Measurements from ENCODE around the gene SLC15A4. TPM values are rescaled to one million over a fixed set of nuclear protein-coding genes. Genes with fewer than 3 reads are reported as not detected.
"Not testable (repeated sequence)": the region's sequence is repeated elsewhere in the genome, so short reads cannot be mapped to it uniquely, and the experiment has no call there.

The SLC15A4 gene
- total RNA-seq, 1 donor from 2014 or later, result 39.5 TPM

GRCh38 chr12:128814411-128815261 lies 9.1 kb downstream of the SLC15A4 start:
- DNase-seq, result no peak

DNA sequence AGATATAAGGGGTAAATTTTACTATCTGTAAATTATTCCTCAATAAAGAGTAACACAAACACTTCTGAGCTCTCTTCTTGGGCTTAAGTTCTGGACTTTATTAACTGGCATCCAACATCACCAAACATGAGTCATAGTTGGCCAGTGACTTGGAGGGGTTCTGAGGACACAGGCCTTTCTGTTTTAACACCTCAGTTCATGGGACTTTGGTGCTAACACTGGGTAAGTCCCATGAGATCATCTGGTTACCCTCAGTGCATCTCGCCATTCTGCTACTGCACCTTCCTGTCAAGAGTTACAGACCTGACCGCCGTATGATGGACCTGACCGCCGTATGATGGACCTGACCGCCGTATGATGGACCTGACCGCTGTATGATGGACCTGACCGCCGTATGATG lies 9.9 kb downstream of the SLC15A4 start:
- no peak for DNase-seq

GRCh38 chr12:128813392-128813791 lies 10.4 kb downstream of the SLC15A4 start:
- no peak for DNase-seq

DNA sequence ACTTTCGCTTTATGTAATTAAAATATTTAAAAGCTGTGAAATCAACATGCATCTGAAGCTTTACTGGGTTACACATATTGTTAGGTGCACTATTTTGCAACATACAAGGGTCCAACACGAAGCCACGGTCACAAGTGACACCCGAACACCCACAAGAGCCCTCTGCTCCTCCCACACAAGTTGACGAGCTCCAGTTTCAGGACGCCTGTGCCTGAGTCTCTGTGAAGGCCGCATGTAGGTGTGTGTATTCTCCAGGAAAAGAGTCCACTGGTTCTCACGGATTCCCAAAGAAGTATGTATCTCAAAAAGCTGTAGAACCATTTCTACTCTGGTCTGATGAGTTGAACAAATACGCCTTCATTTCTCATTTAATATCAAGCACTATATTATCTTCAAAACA lies 12.0 kb downstream of the SLC15A4 start:
- DNase-seq, result no peak

DNA sequence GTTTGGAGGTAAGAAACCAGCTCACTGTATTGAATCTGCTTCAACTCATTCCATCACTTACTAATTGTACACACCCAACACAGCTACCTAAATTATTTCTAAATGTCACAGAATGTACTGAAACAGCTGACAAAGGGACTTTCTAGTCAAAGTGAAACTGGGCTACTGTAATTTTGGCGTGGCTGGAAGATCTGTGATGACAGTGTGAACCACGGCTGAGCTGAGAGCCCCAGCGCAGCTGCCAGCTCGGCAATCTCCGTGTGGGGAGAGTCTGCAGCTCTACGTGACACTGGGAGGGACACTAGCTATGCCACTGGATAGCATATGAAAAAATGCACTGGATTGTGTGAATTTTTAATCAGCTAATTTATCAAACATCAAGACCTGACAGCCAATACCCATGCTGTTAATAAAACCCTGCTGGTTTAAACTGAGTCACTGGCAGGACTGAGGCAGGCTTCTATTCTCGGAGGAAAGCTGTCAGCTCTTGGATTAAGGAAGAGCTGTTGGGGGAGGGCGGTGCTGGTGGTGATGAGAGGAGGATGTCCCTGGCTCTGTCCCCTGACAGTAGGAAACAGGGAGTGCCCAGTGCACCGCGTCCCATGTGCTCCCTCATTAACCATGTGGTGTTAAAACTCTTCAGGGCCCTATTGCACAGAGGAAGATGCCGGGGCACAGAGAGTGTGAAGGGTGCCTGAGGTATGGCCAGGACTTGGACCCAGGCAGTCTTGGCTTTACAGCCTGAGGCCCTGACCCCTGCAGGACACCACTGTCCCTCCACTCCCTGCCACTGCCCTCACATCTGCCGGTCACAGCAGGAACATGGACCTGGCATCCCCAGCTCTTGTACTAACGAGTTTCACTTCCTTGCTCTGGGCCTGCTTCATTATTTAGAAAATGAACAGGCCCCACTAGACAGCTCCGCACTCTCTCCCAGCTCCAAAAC lies 13.3 kb downstream of the SLC15A4 start:
- DNase-seq, result peak; percentile 67

DNA sequence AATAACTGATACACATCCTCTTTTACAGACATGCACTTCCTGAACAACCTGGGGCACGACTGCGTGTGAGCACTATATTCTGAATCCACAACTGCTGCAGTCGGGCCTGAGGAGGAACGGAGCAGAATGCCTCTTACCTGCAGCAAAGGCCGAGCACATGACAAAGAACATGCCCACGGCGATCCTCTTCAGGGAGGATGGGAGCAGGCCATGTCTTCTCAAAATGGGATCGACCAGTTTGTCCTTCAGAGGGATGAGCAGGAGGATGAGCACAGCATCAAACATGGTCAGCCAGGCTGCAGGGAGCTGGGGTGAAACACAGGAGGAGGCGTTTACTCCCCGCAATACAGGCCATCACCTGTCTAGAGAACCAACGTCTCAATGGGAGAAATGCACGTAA lies 15.1 kb downstream of the SLC15A4 start:
- no peak for DNase-seq

- peak; percentile 44 for DNase-seq
Observed at GRCh38 chr12:128807161-128807724, 16.5 kb downstream of the SLC15A4 start.

- DNase-seq, result no peak
Observed at GRCh38 chr12:128806573-128806972, 17.2 kb downstream of the SLC15A4 start.

GRCh38 chr12:128805406-128805805 lies 18.4 kb downstream of the SLC15A4 start:
- not testable (repeated sequence) for DNase-seq

DNA sequence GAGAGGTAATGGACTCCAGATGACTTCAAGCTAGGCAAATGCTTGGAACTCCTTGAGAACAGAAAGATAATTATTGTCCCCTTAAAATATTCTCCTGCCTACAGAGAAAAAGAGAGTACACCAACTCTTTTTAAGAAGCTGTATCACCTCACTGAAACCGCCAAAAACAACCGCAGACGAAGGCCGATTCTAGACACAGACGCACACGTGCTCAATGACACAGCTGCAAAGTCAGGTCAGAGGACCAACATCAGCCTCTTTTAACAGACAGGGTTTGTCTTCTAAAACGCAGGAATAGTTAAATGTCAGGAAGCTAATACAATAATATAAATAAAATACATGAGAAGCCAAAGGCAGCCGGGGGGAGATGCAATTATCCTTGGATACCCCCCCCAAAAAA lies 19.0 kb downstream of the SLC15A4 start:
- DNase-seq, result no peak

DNA sequence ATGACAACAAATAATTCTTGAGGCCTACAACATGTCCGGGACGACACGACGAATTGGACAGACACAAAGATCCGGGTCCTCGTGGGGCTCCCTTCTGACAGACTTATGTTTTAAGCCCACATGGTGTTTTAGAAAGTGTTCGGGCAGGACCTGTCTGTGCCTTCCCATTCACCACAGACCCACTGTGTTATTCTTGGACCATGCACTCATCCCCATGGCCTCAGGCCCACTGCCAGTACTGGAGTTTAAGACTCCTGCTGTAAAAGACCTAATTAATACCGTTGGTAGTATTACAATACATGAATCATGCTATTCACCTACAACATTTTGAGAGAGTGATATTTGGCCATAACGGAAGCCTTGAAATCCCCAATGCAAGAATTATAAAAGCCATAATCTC lies 20.0 kb downstream of the SLC15A4 start:
- no peak for DNase-seq

DNA sequence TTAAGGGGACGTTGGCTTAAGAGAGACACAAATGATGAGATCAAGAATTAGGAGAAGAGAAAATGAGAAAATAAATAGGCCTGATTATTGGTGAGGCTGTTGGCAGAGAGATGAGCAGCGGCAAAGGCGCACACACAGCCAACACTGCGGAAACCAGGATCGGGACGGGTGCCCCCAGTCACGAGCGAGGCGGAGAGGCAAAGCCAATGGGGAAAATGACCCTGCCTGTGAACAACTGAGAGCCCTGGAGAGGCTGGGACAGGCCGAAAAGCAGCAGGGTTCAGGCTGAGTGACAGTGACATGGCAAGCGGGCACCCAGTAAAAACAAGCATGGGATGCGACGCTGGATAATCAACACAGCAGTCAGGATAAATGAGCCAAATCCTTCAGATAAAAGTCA lies 21.0 kb downstream of the SLC15A4 start:
- no peak for DNase-seq

- no peak for DNase-seq
Observed at GRCh38 chr12:128801879-128802391, 21.8 kb downstream of the SLC15A4 start.

DNA sequence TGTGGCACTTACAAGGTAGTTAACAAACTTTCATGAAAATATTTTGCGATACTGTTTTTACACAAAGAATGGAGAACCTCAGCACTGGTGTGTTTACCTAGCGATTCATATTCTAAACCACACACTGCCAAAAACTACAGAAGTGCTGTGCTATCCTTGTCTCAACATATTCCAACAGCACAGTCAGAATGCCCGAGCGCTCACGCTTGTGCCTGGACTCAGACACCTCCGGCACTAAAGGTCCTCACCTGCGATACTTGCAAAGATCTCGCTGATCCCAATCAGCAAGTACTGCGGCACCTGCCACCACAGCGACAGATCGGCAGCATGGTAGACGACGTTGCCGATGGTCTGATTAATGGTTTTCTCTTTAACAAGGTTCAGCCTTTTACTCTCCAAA lies 23.2 kb downstream of the SLC15A4 start:
- no peak for DNase-seq

- DNase-seq, result no peak
Observed at GRCh38 chr12:128798571-128799341, 25.0 kb downstream of the SLC15A4 start.

- DNase-seq, result no peak
Observed at GRCh38 chr12:128797119-128798118, 26.3 kb downstream of the SLC15A4 start.

- no peak for DNase-seq
Observed at GRCh38 chr12:128796439-128797118, 27.2 kb downstream of the SLC15A4 start.

- no peak for DNase-seq
Observed at GRCh38 chr12:128795530-128796361, 28.0 kb downstream of the SLC15A4 start.
